ENCODE measurements around the gene CA9.

CA9 gene

GRCh38 chr9:35729700-35730485 lies 56.2 kb downstream of the CA9 start:
- TF ChIP-seq CTCF (IDR thresholded peaks at IDR 0.05; ENCODE audit: control extremely low read depth, extremely low read depth, low read depth, missing control alignments), result peak; percentile 17
- DNase-seq (ENCODE audit: extremely low spot score), result no peak
- ChIA-PET POLR2A (interaction anchor here (0.5 to 2.5 kb wide), 6 partner anchors 9 to 69 kb away, joined by 3 to 20 read pairs (median 4); partner anchors contain the start of genes GBA2 and RGP1), CTCF (interaction anchor here (0.7 to 11.0 kb wide), 16 partner anchors 9 to 130 kb away, joined by 3 to 134 read pairs (median 10); partner anchors contain the start of genes GBA2, RGP1, TESK1 and TPM2)

- POLR2A ChIA-PET, result interaction anchor here (0.5 to 2.5 kb wide), 6 partner anchors 9 to 70 kb away, joined by 3 to 20 read pairs (median 4); partner anchors contain the start of genes GBA2 and RGP1
- CTCF ChIA-PET, result interaction anchor here (0.7 to 11.0 kb wide), 13 partner anchors 10 to 126 kb away, joined by 3 to 134 read pairs (median 7); partner anchors contain the start of genes GBA2, RGP1 and TESK1
- DNase-seq (ENCODE audit: extremely low spot score), result no peak
- TF ChIP-seq CTCF (IDR thresholded peaks at IDR 0.05; ENCODE audit: control extremely low read depth, extremely low read depth, low read depth, missing control alignments), result no peak
These were observed 56.7 kb downstream of the CA9 start for GRCh38 chr9:35730486-35730854.

Measured in GM10248 (cell line).